GM18519 (cell line): ENCODE results near the gene ITCH.

Experiments
- ATAC-seq: cut with Tn5 transposase; IDR thresholded peaks from one replicate; pipeline ENCODE4 v1.9.1; 2021; ENCODE audit warnings: mild to moderate bottlenecking, moderate library complexity; ENCODE audit not compliant: unreplicated experiment, low FRiP score

The ITCH gene

GRCh38 chr20:34543463-34544056 lies 180.5 kb downstream of the ITCH start:
- ATAC-seq: no peak

GRCh38 chr20:34544109-34544796 lies 181.2 kb downstream of the ITCH start:
- ATAC-seq: no peak

- no peak for ATAC-seq
Observed at GRCh38 chr20:34546751-34547181, 183.7 kb downstream of the ITCH start.

- ATAC-seq: no peak
Observed at GRCh38 chr20:34547844-34548613, 185.0 kb downstream of the ITCH start.

GRCh38 chr20:34549291-34549928 lies 186.3 kb downstream of the ITCH start:
- no peak for ATAC-seq

- no peak for ATAC-seq
Observed at GRCh38 chr20:34549929-34550305, 186.8 kb downstream of the ITCH start.

- ATAC-seq: no peak
Observed at GRCh38 chr20:34552569-34552968, 189.5 kb downstream of the ITCH start.

- no peak for ATAC-seq
Observed at GRCh38 chr20:34553366-34553867, 190.3 kb downstream of the ITCH start.

- no peak for ATAC-seq
Observed at GRCh38 chr20:34557936-34558319, 194.9 kb downstream of the ITCH start.

- ATAC-seq: peak; percentile 64
Observed at GRCh38 chr20:34558320-34559218, 195.5 kb downstream of the ITCH start, which contains the start of gene MAP1LC3A. TSS of gene MAP1LC3A (plus strand) at chr20:34558718. CDS start at chr20:34558869, 151 bp downstream.

GRCh38 chr20:34559311-34560140 lies 196.5 kb downstream of the ITCH start:
- no peak for ATAC-seq

GRCh38 chr20:34560141-34560523 lies 197.1 kb downstream of the ITCH start:
- ATAC-seq: no peak

- no peak for ATAC-seq
Observed at GRCh38 chr20:34560614-34561013, 197.5 kb downstream of the ITCH start.
